HG03196 (cell line): Measurements from ENCODE around the gene ESYT1.
A peak's percentile ranks its signal among the peaks of the same experiment; 100 is the strongest.

ENCODE experiments used
- ATAC-seq: cut with Tn5 transposase; IDR thresholded peaks from one replicate; pipeline ENCODE4 v1.9.1; 2021; ENCODE audit not compliant: unreplicated experiment

ESYT1 gene, protein sequence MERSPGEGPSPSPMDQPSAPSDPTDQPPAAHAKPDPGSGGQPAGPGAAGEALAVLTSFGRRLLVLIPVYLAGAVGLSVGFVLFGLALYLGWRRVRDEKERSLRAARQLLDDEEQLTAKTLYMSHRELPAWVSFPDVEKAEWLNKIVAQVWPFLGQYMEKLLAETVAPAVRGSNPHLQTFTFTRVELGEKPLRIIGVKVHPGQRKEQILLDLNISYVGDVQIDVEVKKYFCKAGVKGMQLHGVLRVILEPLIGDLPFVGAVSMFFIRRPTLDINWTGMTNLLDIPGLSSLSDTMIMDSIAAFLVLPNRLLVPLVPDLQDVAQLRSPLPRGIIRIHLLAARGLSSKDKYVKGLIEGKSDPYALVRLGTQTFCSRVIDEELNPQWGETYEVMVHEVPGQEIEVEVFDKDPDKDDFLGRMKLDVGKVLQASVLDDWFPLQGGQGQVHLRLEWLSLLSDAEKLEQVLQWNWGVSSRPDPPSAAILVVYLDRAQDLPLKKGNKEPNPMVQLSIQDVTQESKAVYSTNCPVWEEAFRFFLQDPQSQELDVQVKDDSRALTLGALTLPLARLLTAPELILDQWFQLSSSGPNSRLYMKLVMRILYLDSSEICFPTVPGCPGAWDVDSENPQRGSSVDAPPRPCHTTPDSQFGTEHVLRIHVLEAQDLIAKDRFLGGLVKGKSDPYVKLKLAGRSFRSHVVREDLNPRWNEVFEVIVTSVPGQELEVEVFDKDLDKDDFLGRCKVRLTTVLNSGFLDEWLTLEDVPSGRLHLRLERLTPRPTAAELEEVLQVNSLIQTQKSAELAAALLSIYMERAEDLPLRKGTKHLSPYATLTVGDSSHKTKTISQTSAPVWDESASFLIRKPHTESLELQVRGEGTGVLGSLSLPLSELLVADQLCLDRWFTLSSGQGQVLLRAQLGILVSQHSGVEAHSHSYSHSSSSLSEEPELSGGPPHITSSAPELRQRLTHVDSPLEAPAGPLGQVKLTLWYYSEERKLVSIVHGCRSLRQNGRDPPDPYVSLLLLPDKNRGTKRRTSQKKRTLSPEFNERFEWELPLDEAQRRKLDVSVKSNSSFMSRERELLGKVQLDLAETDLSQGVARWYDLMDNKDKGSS

DNA sequence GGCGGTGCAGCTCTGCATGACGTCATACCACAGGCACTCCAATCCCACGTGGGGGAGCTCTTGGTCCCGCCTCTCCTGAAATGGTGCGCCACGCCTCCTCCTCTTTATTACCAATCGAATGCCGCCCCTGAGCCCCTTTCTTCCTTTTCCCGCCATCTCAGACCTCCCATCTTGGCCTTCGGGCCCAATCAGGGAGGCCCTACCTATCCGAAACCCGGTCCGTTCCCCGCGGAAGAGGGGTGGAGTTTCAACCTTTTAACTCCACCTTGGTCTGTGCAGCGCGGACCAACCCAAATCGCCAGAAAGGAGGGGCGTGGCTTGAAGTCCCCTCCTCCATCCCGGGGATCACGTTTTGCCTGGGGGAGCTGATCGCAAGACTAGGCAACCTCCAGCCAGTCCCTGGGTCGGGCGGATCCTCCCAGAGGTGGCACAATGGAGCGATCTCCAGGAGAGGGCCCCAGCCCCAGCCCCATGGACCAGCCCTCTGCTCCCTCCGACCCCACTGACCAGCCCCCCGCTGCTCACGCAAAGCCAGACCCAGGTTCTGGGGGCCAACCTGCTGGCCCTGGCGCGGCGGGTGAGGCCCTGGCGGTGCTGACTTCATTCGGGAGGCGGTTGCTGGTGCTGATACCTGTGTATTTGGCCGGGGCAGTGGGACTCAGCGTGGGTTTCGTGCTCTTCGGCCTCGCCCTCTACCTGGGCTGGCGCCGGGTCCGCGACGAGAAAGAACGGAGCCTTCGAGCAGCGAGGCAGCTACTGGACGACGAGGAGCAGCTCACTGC, at the start of gene ESYT1:
Gene ESYT1, plus strand, starts transcription at position 380 of the 782 bp plus-strand sequence. Its CDS starts 53 bp downstream, at position 433.
- ATAC-seq = peak; percentile 88

DNA sequence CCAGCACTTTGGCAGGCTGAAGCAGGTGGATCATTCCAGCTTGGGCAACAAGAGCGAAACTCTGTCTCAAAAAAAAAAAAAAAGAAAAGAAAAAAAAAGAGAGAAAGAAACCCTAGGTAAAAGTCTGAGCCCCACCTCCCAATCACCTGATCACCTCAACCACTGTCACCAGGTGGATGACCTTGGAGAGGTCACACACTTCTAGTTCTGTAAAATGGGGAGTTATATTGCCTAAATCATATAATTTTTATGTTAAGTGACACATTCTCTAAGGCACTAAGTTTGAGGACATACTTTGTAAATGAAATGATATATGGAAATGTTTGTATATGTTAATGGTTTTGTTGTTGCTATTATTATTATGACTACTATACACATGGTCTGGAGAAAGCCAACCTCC, 49.6 kb upstream of the ESYT1 start:
- no peak for ATAC-seq

DNA sequence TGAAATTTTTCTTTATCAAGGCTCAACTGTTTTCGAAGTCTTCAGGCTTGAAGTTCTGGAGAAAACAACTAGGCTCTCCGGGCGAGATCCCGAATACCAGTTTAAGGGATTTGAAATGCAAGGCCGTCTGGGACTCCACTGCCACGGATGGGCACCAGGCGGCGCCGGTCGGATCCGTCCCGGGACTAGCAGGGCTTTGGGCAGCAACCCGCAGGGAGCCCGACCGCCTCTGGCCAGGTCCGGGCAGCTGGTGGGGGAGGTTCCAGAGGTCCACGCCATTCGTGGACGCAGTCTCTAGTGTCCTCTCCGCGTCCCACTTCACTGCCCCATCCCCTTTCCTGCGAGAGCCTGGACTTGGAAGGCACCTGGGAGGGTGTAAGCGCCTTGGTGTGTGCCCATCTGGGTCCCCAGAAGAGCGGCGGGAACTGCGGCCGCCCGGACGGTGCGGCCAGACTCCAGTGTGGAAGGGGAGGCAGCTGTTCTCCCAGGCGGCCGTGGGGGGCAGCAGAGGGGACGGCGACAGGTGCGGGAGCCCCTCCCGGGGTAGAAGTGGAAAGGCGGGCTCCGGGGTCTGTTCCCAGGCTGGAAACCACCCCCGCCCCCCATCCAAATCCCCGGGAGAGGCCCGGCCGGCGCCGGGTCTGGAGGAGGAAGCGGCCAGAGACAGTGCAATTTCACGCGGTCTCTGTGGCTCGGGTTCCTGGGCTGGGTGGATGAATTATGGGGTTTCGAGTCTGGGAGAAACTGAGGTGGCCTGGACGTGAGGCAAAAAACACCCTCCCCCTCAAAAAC, 48.9 kb upstream of the ESYT1 start:
- ATAC-seq = peak; percentile 56

DNA sequence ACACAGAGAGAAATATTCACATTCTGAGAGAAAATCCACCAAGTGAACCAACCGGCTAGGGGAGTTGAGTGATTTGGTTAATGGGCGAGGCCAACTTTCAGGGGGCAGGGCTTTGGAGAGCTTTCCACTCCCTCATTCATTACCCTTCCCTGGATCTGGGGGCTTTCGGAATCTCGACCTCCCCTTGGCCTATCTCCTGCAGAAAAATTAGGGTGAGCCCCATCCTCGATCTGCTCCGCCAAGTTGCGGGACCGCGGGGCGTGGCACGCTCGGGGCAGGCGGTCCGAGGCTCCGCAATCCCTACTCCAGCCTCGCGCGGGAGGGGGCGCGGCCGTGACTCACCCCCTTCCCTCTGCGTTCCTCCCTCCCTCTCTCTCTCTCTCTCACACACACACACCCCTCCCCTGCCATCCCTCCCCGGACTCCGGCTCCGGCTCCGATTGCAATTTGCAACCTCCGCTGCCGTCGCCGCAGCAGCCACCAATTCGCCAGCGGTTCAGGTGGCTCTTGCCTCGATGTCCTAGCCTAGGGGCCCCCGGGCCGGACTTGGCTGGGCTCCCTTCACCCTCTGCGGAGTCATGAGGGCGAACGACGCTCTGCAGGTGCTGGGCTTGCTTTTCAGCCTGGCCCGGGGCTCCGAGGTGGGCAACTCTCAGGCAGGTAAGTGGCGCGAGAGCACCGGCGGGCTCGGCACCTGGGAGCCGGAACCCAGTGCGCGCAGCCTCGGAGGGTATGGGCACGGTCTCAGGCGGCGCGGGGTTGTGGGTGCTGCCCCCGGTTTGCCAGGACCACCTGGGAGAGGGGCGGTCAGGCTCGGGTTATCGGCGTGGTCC, 48.1 kb upstream of the ESYT1 start, which contains the start of gene ERBB3:
Gene ERBB3, plus strand, starts transcription at position 443 of the 833 bp plus-strand sequence. Its CDS starts 136 bp downstream, at position 579.
- ATAC-seq = no peak

DNA sequence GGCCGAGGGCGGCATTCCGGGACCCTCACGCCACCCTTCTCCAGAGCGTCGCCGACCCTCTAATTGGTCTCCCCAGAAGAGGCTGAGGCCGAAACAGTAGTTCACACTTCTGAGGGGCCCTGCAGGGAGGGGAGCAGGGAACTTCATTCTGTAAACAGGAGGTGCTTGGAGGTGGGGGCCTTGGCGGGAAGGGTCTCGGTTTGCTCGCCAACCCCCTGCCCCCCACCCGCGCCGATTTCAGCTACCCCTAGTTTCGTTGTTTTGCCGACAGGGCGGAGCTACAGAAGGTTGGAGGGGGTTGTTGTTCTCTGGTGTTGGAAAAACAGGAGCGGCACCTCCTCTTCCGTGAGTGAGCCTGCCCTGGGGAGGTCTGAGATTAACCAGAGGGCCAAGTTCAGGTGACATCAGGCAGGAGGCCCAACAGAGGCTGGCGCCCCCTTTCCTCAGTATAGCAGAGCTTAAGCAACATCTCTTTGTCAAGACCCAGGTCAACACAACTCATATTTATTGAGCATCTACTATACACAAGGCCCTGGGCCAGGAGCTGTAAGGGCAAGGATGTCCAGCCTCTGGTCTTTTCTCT, 47.4 kb upstream of the ESYT1 start:
- no peak for ATAC-seq

DNA sequence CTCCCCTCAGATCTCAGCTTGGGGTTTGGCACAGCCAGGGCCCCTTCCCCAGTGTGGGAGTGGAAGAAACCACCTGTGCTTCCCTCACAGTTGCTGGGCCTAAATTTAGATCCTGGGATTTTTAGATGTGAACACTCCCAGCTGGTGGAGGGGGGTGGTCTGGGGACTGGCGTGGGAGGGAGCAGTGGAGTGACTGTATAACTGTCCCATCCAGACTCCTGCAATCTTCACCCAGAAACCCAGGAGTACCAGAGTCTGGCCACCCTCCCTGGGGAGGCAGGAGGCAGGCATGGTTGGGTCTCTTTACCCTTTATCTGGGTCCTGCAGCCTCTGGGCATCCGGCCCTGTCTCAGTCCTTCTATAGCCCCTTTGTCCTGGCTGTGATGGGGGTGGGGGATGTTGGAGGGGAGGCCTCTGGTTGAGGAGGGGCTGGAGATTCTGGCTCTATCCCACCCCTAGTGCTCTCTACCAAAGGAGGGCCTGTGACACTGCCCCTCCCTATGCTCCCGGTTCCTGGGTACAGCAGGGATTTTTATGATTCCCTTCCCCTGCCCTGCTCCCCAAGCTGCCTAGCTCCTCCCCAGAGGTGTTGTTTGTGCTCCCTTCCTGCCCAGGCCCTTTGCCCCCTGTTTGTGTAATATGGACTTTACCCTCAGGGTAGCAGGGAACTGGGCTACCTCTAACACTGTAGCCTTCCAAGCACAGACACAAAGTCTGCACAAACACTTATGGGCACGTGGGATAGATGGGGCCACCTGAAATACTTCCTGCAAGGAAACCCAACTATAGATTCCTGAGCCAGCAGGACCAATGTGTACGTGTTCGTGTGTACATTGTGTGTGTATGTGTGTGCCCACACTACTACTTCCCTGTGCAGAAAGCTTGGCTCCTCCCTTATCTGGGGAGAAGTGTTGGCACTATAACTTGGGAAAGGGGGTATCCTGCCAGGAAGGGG, 46.4 kb upstream of the ESYT1 start:
- no peak for ATAC-seq

DNA sequence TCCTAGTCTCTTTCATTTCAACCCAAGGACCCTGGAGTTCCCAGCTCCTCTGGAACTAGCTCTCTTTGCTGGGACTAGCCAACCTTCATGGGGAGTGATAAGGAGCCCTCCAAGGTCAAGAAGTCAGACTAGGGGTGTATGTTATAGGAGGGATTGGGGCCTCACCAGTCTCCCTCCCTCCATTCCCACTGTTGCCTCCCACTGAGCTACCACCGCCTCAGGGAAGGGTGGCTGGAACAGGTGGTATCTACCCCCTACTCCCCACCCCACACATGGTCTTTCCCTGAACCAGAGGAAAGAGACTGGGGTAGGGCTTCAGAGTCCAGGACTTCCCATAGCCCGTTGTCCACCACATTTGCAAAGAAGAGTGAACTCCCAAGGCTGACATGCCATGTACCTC, 45.7 kb upstream of the ESYT1 start:
- ATAC-seq = no peak

DNA sequence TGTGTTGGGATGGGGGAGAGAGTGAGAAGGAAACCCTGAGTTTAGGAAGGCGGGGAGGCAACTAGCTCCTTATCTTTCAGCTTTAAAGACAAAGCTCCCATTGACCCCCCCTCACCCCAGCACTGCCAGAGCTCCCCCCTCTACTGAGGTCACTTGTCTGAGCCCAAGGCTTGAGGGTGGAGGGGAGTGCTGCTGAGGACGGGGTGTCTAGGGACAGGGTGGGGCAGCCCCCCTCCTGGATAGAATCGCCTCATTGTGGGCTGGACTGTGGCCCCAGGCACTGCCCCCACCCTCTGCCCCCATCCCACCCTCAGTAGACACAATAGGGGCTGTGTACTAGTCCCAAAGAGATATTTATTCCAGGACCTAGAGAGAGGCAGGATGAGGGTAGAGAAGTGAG, 45.1 kb upstream of the ESYT1 start:
- ATAC-seq = no peak

DNA sequence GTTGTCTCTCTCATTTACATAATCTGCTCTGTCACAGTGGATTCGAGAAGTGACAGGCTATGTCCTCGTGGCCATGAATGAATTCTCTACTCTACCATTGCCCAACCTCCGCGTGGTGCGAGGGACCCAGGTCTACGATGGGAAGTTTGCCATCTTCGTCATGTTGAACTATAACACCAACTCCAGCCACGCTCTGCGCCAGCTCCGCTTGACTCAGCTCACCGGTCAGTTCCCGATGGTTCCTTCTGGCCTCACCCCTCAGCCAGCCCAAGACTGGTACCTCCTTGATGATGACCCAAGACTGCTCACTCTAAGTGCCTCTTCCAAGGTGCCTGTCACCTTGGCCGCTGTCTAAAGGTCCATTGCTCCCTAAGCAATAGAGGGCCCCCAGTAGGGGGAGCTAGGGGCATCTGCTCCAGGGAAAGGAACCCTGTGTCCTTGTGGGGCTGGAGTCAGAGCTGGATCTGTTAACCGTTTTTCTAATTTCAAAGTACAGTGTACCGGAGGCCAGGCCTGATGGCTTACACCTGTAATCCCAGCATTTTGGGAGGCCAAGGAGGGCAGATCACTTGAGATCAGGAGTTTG, 43.0 kb upstream of the ESYT1 start:
- ATAC-seq = no peak

DNA sequence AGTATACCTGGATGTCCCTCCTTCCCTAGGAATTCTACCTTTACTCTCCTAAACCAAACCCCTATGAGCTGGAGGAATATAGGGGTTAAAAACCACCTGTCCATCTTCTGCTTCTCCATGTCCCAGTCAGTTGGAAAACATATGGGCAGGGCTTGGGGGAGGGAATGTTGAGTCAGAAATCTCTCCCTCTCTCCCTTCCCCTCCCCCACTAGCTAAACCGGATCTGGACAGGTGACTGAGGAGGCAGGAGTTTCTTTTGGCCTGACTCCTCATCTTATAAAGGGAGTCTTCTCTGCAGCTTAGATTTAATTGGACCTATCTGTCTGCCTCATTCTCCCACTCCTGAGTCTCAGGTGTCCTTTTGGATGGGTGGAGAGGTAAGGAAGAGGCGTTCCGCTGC, 42.0 kb upstream of the ESYT1 start:
- no peak for ATAC-seq

DNA sequence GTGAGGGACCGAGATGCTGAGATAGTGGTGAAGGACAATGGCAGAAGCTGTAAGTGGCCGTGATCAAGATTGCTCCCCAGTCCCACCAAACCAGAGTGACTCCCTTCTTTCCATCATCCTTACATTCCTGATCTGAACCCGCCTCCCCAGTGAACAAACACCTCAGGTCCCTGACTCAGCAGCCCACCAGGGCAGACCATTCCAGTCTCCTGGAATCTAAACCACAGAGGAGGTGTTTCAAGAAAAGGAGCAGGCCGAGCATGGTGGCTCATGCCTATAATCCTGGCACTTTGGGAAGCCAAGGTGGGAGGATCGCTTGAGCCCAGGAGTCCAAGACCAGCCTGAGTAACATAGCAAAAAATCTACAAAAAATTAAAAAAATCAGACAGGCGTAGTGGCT, 41.5 kb upstream of the ESYT1 start:
- no peak for ATAC-seq

DNA sequence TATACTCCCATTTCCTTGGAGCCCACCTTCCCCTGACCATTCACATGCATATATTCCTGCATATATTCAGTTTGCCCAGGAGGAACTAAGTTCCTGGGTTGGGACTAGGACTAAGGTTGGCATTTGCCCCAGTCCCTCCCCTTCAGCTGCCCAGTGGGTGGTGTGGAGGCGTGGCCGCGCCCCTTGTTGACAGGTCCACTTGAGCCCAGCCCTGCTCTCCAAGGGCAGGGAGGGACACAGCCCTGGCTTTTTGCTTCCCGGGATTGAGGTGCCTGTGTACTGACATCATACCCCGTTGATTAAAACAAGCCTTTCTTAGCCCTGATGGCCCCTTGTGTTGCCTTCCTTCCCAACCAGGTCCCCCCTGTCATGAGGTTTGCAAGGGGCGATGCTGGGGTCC, 40.8 kb upstream of the ESYT1 start:
- no peak for ATAC-seq

DNA sequence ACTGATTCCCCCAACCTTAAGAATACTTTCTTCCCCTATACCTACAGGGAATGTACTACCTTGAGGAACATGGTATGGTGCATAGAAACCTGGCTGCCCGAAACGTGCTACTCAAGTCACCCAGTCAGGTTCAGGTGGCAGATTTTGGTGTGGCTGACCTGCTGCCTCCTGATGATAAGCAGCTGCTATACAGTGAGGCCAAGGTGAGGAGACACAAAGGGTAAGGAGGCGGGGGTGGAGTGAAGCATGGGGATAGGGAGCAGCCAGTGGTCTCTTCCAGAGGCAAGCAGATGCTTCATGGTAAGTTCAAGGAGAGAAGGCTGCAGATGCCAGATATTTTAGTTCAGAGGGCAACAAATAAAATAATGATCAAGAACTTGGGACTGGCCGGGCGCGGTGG, 30.3 kb upstream of the ESYT1 start:
- no peak for ATAC-seq

DNA sequence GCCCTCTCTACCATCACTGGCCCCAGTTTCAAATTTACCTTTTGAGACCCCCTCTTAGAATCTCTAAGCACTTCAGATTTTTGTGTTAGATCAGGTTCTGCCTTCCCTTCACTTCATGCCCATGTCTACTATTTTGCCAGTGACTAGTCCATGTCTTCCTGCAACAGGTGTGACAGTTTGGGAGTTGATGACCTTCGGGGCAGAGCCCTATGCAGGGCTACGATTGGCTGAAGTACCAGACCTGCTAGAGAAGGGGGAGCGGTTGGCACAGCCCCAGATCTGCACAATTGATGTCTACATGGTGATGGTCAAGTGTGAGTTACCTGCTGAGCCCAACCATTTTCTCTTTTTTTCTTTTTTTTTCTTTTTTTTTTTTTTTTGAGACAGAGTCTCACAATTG, 29.5 kb upstream of the ESYT1 start:
- ATAC-seq = no peak

DNA sequence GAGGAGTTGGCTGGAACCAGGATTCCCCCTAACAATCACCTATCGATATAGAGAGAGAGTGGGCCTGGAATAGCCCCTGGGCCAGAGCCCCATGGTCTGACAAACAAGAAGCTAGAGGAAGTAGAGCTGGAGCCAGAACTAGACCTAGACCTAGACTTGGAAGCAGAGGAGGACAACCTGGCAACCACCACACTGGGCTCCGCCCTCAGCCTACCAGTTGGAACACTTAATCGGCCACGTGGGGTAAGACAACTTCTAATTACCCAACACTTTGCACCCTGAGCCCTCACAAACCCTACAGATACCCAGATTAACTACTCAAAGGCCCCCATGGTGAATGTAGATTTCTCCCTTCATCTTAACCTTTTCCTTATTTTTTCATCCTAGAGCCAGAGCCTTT, 28.3 kb upstream of the ESYT1 start:
- ATAC-seq = no peak

DNA sequence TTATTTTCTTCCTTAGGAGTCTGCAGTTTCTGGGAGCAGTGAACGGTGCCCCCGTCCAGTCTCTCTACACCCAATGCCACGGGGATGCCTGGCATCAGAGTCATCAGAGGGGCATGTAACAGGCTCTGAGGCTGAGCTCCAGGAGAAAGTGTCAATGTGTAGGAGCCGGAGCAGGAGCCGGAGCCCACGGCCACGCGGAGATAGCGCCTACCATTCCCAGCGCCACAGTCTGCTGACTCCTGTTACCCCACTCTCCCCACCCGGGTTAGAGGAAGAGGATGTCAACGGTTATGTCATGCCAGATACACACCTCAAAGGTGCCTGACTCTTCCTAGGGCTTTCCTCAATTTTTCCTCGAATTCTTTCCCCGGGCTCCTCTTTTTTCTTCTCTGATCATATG, 27.0 kb upstream of the ESYT1 start:
- ATAC-seq = no peak

DNA sequence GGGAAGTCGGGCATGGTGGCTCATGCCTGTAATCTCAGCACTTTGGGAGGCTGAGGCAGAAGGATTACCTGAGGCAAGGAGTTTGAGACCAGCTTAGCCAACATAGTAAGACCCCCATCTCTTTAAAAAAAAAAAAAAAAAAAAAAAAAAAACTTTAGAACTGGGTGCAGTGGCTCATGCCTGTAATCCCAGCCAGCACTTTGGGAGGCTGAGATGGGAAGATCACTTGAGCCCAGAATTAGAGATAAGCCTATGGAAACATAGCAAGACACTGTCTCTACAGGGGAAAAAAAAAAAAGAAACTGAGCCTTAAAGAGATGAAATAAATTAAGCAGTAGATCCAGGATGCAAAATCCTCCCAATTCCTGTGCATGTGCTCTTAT, 25.4 kb upstream of the ESYT1 start:
- ATAC-seq = no peak
